IPS-NIHi7 (cell line): Measurements from ENCODE around the gene RARB.
A peak's percentile ranks its signal among the peaks of the same experiment; 100 is the strongest.

Source experiments
- DNase-seq: peaks from one replicate; pipeline ENCODE4 v3.0.0; 2012; ENCODE audit warnings: mixed read lengths; ENCODE audit errors: extremely low spot score

Gene RARB

DNA sequence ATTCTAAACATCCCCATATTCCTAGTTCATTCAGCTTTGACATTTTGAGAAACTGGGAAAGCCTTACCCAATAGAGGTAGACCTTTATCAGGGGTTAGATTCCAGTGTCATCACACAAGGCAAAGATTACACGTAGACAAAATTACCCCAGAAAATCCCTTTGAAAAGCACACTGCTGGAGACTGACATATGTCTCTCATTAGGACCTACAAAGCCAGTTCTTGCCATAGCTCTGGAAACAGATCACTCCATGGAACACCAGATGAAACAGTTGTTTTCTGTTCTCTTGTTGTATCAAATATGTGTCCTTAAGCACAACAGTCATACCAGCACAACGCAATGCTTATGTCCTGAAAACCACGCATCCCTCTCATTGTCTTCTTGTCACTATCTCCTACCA, 44.7 kb downstream of the RARB start:
- DNase-seq, result no peak

GRCh38 chr3:25473246-25473645, 45.2 kb downstream of the RARB start:
- no peak for DNase-seq

DNA sequence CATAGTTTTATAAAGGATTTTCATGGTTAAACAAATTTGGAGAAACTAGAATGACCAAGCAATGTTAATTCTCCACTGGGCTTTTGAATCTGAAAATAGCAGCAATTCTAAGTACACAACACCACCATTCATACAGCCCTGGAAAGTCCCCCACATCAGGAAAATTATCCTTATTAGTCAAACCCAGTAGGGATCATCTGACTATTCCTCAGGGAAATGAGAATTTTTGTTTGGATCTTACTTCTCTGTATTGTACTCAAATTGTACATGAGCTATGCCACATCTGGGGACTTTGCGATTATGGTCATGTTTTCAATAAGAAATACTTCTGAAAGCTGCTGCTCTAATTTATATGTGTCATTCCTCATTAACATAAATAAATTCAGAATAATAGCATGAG, 46.0 kb downstream of the RARB start:
- no peak for DNase-seq

DNA sequence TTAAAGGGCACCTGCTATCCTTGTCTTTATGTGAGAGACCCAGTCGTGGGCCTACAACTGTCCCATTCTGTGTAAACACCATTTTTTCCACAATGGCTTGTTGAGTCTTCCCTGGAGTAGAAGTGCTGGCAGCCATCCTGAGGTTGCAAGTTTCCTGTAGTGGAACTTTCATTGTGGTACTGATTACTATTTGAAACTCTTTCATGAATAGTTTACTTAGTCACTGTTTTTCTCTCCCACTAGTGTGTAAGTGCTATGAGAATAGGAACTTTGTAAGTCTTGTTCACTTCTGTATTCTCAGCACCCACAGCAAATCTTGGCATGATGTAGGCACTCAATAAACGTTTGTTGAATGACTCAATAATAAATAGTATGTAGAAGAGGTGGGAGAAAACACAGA, 48.6 kb downstream of the RARB start:
- DNase-seq, result no peak

DNA sequence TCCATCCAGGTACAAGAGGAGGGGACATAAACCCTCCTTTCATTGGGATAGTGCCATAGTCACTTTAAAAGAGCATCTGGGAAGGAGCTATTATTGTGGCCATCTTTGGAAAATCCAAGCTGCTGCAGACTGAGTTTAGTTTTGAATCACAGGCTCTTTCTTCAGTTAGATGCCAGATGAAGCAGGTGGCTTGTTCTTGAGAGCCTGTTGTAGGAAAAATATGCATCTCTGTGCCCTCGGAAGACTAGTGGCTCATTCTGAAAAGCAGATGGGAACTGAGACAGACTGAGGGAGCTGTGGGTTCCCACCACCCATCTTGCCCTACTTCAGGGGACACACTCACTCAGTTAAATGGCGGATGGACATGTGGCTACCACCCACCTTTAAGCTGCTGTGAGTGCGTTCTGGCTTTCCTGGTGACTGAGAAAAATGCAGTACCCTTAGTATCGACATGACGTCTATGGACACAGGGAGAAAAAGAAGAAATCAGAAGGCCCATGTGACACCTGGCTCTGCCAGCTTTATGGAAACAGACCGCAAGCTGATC, 50.2 kb downstream of the RARB start:
- no peak for DNase-seq

DNA sequence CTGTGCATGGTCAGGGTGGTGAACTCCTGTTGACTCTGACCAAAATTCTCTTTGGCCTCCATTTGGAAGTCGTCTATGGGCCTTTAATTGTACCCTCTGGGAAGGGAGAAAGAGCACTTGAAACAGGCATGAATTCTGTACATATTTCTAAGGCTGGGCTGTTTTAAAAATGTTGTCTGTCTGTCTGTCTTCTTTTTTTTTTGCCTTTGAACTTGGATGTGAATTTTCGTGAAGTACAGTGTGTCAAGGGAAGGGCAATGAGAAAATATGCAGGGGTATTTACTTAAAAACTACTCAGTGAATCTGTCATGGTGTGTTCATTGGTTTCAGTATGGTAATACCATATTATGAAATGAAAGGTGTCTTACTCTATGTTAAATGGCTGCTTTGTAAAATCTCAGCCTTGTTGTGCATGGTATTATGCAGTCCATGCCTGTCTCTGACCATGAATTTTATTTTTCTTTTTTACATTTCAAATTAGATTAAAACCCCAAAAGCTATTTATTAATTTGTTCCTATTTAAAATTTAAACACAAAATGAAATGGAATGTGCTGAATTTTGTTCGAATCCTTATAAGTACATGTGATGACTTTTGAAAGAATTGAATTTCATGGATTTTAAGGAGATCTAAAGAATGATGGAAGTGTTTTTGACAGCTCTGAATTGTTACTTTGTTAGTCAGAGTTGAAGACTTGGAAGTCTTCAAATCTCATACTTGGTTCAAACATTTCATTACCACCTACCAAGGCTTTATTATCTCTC, 51.1 kb downstream of the RARB start:
- no peak for DNase-seq

GRCh38 chr3:25479727-25480010, 51.6 kb downstream of the RARB start:
- no peak for DNase-seq

- no peak for DNase-seq
Measured at GRCh38 chr3:25480811-25481210, 52.7 kb downstream of the RARB start.

- no peak for DNase-seq
Measured at GRCh38 chr3:25481386-25481785, 53.3 kb downstream of the RARB start.

DNA sequence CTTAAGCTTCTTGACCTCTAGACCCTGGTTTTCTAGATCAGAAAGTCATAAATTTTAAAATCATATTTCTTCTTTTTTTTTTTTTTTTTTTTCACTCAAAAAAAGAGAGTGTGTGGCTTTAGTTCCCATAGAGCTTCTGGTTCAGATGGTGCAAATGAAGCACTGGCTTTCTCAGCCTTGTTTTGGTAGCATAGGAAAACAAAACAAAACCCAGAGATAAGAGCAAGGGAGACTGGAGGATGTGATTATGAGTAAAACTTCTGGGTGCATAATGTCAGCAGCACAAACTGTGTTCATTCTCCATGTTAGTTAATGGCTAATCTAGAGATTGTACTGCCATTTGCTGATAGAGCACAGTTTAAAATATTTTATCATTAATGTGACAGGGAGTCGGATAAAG, 55.4 kb downstream of the RARB start:
- no peak for DNase-seq

GRCh38 chr3:25485673-25486072, 57.6 kb downstream of the RARB start:
- no peak for DNase-seq

GRCh38 chr3:25486932-25487331, 58.9 kb downstream of the RARB start:
- DNase-seq, result no peak

GRCh38 chr3:25489858-25490593, 62.0 kb downstream of the RARB start:
- no peak for DNase-seq

DNA sequence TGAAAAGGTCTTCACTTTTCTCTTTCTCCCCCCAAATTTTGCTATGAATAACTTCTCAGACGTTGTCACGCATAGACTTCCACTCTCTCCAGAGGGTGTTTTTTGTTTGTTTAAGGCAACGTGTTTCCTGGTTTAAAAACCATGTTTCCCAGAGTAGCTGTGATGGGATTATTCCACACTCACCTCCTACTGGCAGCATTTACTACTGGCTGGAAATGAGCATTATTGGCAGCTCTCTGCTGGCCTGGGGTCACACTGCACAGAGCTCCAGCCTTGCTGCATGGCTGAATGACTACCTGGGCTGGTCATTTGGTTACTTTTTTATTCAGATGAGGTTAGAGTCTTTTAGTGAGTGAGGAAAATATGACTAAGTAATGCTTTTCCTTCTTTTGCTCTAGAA, 65.2 kb downstream of the RARB start:
- DNase-seq, result no peak

- DNase-seq, result no peak
Measured at GRCh38 chr3:25493786-25494185, 65.7 kb downstream of the RARB start.

GRCh38 chr3:25495304-25495703, 67.2 kb downstream of the RARB start:
- DNase-seq, result no peak

- no peak for DNase-seq
Measured at GRCh38 chr3:25495726-25496253, 67.7 kb downstream of the RARB start.

GRCh38 chr3:25497096-25497495, 69.0 kb downstream of the RARB start:
- no peak for DNase-seq

DNA sequence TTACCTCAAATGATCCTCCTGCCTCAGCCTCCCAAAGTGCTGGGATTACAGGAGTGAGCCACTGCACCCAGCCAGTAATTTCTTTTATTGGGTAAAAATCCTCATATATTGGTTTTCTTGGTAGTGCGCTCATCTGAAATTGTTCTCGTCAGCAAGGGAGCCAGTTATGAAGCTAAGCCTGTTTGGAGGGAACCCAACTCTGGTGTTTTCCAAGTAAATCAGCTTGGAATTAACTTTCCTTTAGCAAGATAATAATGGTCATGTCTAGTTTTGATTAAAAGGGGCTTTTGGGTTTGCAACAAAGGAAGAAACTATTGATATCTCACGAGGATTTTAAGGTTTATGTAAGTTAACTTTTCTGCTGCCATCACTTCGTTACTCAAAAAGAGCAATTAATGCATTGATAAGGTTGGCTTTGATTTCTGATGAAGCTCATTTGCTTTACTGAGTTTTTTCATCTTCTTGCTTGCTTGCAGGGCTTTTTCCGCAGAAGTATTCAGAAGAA, 72.7 kb downstream of the RARB start:
- DNase-seq, result no peak

- DNase-seq, result peak; percentile 21
Measured at GRCh38 chr3:25502233-25502632, 74.2 kb downstream of the RARB start.

GRCh38 chr3:25503898-25504301, 75.8 kb downstream of the RARB start:
- DNase-seq, result no peak

DNA sequence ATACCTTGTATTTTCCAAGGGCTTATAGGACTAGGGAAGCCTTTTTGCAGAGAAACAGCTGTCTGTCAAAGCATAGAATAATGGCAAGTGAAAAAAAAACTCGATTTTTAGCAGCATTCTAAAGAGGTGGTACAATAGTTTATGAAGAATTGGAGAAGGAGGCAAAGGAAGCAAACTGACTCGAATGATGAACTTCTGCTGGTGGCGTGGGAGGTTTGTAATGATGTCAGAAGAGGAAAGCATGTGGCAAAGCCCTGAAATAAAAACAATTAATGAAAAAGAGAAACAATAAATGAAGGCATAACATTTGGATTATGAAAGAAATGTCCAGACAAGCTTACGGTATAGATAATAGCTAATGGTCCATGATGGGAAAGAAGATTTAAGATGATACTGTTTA, 77.5 kb downstream of the RARB start:
- no peak for DNase-seq

GRCh38 chr3:25507811-25508210, 79.7 kb downstream of the RARB start:
- DNase-seq, result no peak
